ENCODE data around the gene RHEB. TPM values are rescaled to one million over a fixed set of nuclear protein-coding genes. Genes with fewer than 3 reads are reported as not detected.

RHEB gene
- total and polyA plus RNA-seq, 2 experiments from 2014 or later: 111 to 135 TPM

DNA sequence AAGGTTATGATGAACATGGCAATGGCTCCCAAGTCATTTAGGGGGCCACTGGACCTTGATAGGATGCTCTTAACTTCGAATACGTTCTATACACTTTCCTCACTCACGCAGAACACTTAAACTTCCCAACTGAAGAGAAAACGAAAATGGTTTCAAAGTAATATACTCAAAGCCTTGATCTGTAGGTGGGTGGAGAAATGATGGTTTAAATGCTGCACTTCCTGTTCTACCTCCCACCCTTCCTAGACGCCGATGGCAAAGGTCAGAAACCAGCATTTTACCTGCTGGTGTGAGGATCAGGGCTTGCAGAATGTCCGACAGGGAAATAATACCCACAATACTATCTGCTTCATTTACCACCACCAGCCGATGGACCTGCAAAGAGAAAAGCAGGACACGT, 40.5 kb upstream of the RHEB start:
- Histone ChIP-seq H3K36me3 (replicated peaks; ENCODE audit: insufficient read depth, low read depth) (no peaks in the 10 kb centered on the region), H3K27ac (no peak overlapping the region), H2AFZ (no peak overlapping the region), H3K9me3 (ENCODE audit: low read depth) (no peaks in the 10 kb centered on the region), H3K27me3 (no peaks in the 10 kb centered on the region), H3K4me1 (ENCODE audit: insufficient read depth) (no peaks in the 10 kb centered on the region), H4K20me1 (ENCODE audit: insufficient read depth, poor library complexity, severe bottlenecking) (no peaks in the 10 kb centered on the region), H3K4me2 (no peak overlapping the region), H3K4me3 (no peak overlapping the region), H3K79me2 (no peaks in the 10 kb centered on the region), H3K9me2 (replicated peaks; ENCODE audit: insufficient read depth) (no peaks in the 10 kb centered on the region)
- WGBS (ENCODE audit: low lambda C conversion rate, missing lambda C conversion rate): 93% methylated on average over 9 of the region's 9 CpGs
- no peak for DNase-seq (ENCODE audit: low spot score)
- TF ChIP-seq EZH2 (IDR thresholded peaks at IDR 0.05; ENCODE audit: borderline replicate concordance) (no peak), EZH2phosphoT487 (IDR thresholded peaks at IDR 0.05; ENCODE audit: low read depth, severe bottlenecking, unreplicated experiment) (no peak)
- TF ChIP-seq, protein P1, sequence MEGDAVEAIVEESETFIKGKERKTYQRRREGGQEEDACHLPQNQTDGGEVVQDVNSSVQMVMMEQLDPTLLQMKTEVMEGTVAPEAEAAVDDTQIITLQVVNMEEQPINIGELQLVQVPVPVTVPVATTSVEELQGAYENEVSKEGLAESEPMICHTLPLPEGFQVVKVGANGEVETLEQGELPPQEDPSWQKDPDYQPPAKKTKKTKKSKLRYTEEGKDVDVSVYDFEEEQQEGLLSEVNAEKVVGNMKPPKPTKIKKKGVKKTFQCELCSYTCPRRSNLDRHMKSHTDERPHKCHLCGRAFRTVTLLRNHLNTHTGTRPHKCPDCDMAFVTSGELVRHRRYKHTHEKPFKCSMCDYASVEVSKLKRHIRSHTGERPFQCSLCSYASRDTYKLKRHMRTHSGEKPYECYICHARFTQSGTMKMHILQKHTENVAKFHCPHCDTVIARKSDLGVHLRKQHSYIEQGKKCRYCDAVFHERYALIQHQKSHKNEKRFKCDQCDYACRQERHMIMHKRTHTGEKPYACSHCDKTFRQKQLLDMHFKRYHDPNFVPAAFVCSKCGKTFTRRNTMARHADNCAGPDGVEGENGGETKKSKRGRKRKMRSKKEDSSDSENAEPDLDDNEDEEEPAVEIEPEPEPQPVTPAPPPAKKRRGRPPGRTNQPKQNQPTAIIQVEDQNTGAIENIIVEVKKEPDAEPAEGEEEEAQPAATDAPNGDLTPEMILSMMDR (IDR thresholded peaks at IDR 0.05; ENCODE audit: poor library complexity): no peak

DNA sequence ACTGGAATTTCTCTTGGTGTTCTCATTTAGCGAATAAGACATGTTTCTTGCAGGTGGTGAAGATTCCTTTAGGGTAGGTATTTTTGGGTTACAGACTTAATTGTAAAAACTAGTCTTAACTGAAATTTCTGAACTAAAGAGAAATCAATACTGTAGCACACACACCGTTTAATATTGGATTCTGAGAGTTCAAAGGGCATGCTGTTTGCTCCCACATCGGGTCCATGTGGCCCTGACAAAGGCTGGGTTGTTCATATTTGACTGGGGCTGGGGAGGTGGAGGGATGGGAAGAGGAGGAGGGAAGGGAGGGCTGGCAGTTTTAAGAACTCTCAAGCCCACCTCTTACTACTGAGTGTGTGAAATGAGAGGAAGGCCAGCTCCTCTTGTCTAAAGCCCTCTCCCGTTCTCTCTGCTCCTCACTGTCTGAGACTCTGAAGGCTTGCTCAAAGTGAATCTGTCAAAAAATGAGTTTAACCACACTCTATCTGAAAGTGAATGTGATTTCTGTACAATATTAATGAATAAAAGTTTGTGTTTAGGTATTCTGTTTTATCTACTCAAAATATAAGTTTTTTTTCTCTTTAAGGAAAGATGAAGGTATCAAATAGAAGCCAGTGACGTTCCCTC, 40.0 kb upstream of the RHEB start:
- no peaks in the 10 kb centered on the region for H3K36me3 ChIP-seq (replicated peaks; ENCODE audit: insufficient read depth, low read depth)
- H3K27me3 ChIP-seq: no peaks in the 10 kb centered on the region
- H3K4me1 ChIP-seq (ENCODE audit: insufficient read depth): no peaks in the 10 kb centered on the region
- DNase-seq (ENCODE audit: low spot score): no peak
- H3K4me2 ChIP-seq: no peak overlapping the region
- no peaks in the 10 kb centered on the region for H3K9me2 ChIP-seq (replicated peaks; ENCODE audit: insufficient read depth)
- H4K20me1 ChIP-seq (ENCODE audit: insufficient read depth, poor library complexity, severe bottlenecking): no peaks in the 10 kb centered on the region
- H3K79me2 ChIP-seq: no peaks in the 10 kb centered on the region
- TF ChIP-seq EZH2phosphoT487 (IDR thresholded peaks at IDR 0.05; ENCODE audit: low read depth, severe bottlenecking, unreplicated experiment) (no peak), EZH2 (IDR thresholded peaks at IDR 0.05; ENCODE audit: borderline replicate concordance) (no peak)
- TF ChIP-seq, protein P1 (IDR thresholded peaks at IDR 0.05; ENCODE audit: poor library complexity): no peak
- no peak overlapping the region for H3K27ac ChIP-seq
- WGBS (ENCODE audit: low lambda C conversion rate, missing lambda C conversion rate): 80% methylated on average over 5 of the region's 5 CpGs
- H3K9me3 ChIP-seq (ENCODE audit: low read depth): no peaks in the 10 kb centered on the region
- H3K4me3 ChIP-seq: no peak overlapping the region
- H2AFZ ChIP-seq: no peak overlapping the region

DNA sequence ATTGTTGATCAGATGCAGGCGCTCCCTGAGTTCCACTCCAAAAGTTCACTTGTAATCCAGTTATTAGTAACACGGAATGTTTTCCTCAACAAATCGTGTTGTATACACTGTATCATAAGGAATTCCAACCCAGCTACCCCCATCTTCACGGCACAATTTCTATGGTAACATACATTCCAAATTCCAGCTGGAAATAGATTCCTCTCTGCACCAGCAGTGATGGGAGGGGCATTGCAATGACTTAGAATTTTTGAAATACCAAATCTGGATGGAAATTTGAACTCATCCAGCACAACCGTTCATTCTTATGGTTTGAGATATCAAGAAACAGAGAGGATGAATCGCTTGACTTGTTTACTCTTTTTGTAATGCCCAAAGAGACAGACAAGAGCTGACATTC, 38.9 kb upstream of the RHEB start:
- H4K20me1 ChIP-seq (ENCODE audit: insufficient read depth, poor library complexity, severe bottlenecking): no peaks in the 10 kb centered on the region
- no peak overlapping the region for H3K4me3 ChIP-seq
- no peaks in the 10 kb centered on the region for H3K36me3 ChIP-seq (replicated peaks; ENCODE audit: insufficient read depth, low read depth)
- no peaks in the 10 kb centered on the region for H3K79me2 ChIP-seq
- H3K27ac ChIP-seq: no peak overlapping the region
- H2AFZ ChIP-seq: no peak overlapping the region
- no peak for DNase-seq (ENCODE audit: low spot score)
- TF ChIP-seq EZH2phosphoT487 (IDR thresholded peaks at IDR 0.05; ENCODE audit: low read depth, severe bottlenecking, unreplicated experiment) (no peak), EZH2 (IDR thresholded peaks at IDR 0.05; ENCODE audit: borderline replicate concordance) (no peak)
- TF ChIP-seq, protein P1 (IDR thresholded peaks at IDR 0.05; ENCODE audit: poor library complexity): no peak
- 77% methylated on average over 6 of the region's 6 CpGs for WGBS (ENCODE audit: low lambda C conversion rate, missing lambda C conversion rate)
- H3K4me2 ChIP-seq: no peak overlapping the region
- no peaks in the 10 kb centered on the region for H3K27me3 ChIP-seq
- no peaks in the 10 kb centered on the region for H3K4me1 ChIP-seq (ENCODE audit: insufficient read depth)
- H3K9me2 ChIP-seq (replicated peaks; ENCODE audit: insufficient read depth): no peaks in the 10 kb centered on the region
- no peaks in the 10 kb centered on the region for H3K9me3 ChIP-seq (ENCODE audit: low read depth)

Data from hepatocyte (in vitro differentiated cells).